ENCODE data around the gene TNF. TPM values are rescaled to one million over a fixed set of nuclear protein-coding genes. Genes with fewer than 3 reads are reported as not detected.

The TNF gene
- total RNA-seq, 1 donor from 2014 or later: 0.35 TPM

DNA sequence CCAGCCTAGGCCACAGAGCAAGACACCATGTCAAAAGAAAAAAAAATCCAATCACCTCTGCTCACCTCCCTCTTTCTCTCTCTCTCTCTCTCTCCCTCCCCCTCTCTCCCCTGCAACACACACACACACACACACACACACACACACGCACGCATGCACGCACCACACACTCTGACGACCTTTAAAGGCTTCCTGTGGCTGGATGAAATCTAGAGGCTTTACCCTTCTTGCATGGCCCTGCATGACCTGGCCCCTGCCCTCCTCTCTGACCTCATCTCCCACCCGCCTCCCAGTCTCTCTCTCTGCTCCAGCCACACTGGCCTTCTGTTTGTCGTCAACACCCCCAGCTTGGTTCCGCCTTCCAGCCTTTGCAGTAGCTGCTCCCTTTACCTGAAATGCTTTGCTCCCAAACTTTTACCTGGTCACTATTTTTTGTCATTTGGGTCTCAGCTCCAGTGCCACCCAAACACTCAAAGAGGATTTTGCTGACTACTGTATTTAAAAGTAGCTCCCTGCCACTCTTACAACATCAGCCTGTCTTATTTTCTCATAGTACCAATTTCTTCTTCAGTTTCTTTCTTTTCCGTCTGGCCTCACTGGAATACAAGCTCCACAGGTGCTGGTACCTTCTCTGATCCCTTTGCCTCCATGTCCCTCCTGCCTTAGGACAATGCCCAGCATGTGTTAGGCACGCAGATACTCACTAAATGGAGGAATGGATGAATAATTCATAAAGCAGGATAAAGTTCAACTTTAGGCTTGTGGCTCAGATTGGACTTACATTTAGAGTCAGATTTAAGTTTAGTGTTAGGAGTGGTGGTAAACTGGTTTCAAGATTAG lies 7.6 kb upstream of the TNF start:
- ATAC-seq: no peak

DNA sequence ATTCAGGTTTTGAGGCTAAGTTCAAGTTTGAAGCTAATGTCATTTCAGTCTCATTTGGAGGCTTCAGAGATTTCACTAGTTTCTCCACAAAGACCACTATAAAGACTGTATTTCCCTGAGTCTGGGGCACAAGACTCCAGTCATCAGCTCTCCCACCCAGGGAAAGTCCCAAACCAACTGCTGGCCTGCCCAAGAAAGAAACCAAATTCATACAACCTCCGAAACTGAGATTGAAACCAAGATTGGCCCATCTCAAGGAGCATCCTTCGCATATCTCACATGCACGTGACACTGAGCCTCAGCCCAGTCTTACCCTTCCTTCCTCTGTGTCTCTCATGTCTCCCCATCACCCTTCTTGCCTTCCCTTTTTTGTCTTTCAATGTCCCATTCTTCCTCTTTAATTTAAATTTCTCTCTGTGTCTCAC lies 6.8 kb upstream of the TNF start:
- DNase-seq (no peak), ATAC-seq (peak; percentile 48)
- intact Hi-C loops (cut with micrococcal nuclease): no loop called here

More for the DNA sequence above, 7.6 kb upstream of the TNF start:
- DNase-seq: no peak
- intact Hi-C loops (cut with micrococcal nuclease): no loop called here

- intact Hi-C loops (cut with micrococcal nuclease): no loop called here
- no peak for DNase-seq
- no peak for ATAC-seq
These were observed 5.4 kb upstream of the TNF start for GRCh38 chr6:31569861-31570536.

- no peak for DNase-seq
- ATAC-seq: no peak
- intact Hi-C loops (cut with micrococcal nuclease): no loop called here
These were observed 3.1 kb upstream of the TNF start, which contains the start of gene LTA for GRCh38 chr6:31572041-31572911. LTA (plus strand) TSS chr6:31572289; CDS start chr6:31572743, 454 bp downstream.

DNA sequence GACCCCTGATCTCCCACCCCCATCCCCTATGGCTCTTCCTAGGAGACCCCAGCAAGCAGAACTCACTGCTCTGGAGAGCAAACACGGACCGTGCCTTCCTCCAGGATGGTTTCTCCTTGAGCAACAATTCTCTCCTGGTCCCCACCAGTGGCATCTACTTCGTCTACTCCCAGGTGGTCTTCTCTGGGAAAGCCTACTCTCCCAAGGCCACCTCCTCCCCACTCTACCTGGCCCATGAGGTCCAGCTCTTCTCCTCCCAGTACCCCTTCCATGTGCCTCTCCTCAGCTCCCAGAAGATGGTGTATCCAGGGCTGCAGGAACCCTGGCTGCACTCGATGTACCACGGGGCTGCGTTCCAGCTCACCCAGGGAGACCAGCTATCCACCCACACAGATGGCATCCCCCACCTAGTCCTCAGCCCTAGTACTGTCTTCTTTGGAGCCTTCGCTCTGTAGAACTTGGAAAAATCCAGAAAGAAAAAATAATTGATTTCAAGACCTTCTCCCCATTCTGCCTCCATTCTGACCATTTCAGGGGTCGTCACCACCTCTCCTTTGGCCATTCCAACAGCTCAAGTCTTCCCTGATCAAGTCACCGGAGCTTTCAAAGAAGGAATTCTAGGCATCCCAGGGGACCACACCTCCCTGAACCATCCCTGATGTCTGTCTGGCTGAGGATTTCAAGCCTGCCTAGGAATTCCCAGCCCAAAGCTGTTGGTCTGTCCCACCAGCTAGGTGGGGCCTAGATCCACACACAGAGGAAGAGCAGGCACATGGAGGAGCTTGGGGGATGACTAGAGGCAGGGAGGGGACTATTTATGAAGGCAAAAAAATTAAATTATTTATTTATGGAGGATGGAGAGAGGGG lies 1.9 kb upstream of the TNF start:
- ATAC-seq (no peak), DNase-seq (no peak)
- intact Hi-C loops (cut with micrococcal nuclease): no loop called here

DNA sequence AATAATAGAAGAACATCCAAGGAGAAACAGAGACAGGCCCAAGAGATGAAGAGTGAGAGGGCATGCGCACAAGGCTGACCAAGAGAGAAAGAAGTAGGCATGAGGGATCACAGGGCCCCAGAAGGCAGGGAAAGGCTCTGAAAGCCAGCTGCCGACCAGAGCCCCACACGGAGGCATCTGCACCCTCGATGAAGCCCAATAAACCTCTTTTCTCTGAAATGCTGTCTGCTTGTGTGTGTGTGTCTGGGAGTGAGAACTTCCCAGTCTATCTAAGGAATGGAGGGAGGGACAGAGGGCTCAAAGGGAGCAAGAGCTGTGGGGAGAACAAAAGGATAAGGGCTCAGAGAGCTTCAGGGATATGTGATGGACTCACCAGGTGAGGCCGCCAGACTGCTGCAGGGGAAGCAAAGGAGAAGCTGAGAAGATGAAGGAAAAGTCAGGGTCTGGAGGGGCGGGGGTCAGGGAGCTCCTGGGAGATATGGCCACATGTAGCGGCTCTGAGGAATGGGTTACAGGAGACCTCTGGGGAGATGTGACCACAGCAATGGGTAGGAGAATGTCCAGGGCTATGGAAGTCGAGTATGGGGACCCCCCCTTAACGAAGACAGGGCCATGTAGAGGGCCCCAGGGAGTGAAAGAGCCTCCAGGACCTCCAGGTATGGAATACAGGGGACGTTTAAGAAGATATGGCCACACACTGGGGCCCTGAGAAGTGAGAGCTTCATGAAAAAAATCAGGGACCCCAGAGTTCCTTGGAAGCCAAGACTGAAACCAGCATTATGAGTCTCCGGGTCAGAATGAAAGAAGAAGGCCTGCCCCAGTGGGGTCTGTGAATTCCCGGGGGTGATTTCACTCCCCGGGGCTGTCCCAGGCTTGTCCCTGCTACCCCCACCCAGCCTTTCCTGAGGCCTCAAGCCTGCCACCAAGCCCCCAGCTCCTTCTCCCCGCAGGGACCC lies 981 bp upstream of the TNF start:
- intact Hi-C loops (cut with micrococcal nuclease): no loop called here
- no peak for ATAC-seq
- no peak for DNase-seq

- no peak for DNase-seq
- intact Hi-C loops (cut with micrococcal nuclease): no loop called here
- ATAC-seq: no peak
These were observed 754 bp downstream of the TNF start for GRCh38 chr6:31575952-31576685.

- ATAC-seq: no peak
- intact Hi-C loops (cut with micrococcal nuclease): no loop called here
- no peak for DNase-seq
These were observed 1.7 kb downstream of the TNF start for GRCh38 chr6:31576897-31577578.

- no peak for DNase-seq
- no peak for ATAC-seq
- intact Hi-C loops (cut with micrococcal nuclease): no loop called here
These were observed 2.2 kb downstream of the TNF start for GRCh38 chr6:31577579-31577966.

- intact Hi-C loops (cut with micrococcal nuclease): no loop called here
- no peak for DNase-seq
- ATAC-seq: no peak
These were observed 3.1 kb downstream of the TNF start for GRCh38 chr6:31578184-31579118.

DNA sequence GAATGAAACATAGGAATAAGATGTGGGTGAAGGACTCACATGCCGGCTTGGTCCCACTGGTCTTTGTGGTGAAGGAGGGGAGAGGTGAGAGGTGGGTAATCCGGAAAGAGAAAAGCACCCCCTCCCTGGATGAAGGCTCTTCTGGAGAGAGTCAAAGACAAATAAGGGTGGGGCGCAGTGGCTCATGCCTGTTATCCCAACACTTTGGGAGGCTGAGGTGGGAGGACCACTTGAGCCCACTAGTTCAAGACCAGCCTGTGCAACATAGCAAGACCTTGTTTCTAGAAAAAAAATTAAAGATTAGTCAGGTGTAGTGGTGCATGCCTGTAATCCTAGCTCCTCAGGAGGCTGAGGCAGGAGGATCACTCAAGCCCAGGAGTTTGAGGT lies 3.7 kb downstream of the TNF start:
- no peak for DNase-seq
- no peak for ATAC-seq
- intact Hi-C loops (cut with micrococcal nuclease): no loop called here

- ATAC-seq: no peak
- DNase-seq: no peak
- intact Hi-C loops (cut with micrococcal nuclease): no loop called here
These were observed 4.4 kb downstream of the TNF start for GRCh38 chr6:31579546-31580437.

DNA sequence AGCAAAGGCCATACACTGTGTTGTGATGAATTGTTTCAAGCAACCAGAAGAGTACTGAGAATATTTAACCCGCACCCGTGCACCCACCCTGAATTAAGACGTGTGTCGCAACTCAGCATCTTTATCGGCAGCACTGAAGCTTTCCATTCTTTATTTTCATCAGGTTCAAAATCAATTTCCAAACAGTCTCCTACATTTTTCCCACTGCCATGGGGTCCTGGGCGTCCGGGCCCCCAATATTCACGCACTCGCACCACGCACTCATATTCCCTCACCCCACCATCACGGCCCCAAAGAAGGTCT lies 5.0 kb downstream of the TNF start:
- ATAC-seq (no peak), DNase-seq (no peak)
- intact Hi-C loops (cut with micrococcal nuclease): no loop called here

DNA sequence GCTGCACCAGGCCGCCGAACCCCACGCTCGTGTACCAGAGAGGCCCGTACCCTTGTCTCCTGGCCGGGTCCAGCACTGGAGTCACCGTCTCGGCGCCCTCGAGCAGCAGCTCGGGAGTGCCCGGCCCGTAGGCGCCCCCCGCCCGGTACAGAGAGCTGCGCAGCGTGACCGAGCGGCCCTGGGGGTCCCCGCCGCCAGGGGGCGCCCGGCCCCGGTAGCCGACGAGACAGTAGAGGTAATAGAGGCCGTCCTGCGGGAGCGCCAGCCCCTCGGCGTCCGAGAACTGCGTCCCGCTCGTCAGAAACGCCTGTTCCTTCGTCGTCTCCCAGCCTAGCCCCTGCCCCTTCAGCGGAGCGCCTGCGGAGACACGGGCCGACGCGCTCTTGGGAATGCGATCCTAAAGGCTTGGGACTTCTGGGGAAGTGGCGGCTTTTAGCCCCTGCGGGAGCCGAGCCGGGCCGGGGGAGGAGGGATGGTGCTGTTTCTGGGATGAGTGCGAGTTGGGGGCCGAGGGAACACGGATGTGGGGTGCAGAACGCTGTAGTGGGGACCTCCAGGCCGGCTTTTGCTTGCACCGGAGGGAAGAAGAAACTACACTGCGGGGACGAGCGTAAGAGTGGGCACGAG lies 5.6 kb downstream of the TNF start:
- DNase-seq (peak; percentile 96), ATAC-seq (peak; percentile 99)
- intact Hi-C loops (cut with micrococcal nuclease): no loop called here
